HepG2 (cell line): ENCODE data around the gene PRSS2. TPM values are rescaled to one million over a fixed set of nuclear protein-coding genes. Genes with fewer than 3 reads are reported as not detected.
"Not testable (repeated sequence)": the region's sequence is repeated elsewhere in the genome, so short reads cannot be mapped to it uniquely, and the experiment has no call there.

ENCODE experiments used
- ATAC-seq: fragments of 200-7000 bp; cut with Tn5 transposase; 3 replicates; pipeline ENCODE4 v1.9.1; 2020; ENCODE audit warnings: mild to moderate bottlenecking, moderate library complexity
- BruUV-seq: library from RNA; stranded (reverse); fragments of 400-500 nt; replicated peaks from 2 replicates; lab custom pipeline; 2021; lab: Mats Ljungman, UMichigan
- CTCF ChIA-PET: fragments of 300-600 bp; formaldehyde crosslinking; extraction: SDS; loops from one replicate; lab custom pipeline; 2021; ENCODE audit warnings: low total read pairs, inconsistent platforms, low intra/inter-chr PET ratio; lab: Yijun Ruan, JAX
- POLR2A ChIA-PET: fragments of 350-600 bp; sonication (Branson Sonifier 250); formaldehyde crosslinking; loops from one replicate; lab custom pipeline; 2020; ENCODE audit warnings: antibody characterized with exemption, inconsistent platforms; lab: Yijun Ruan, JAX
- DNase-seq: peaks from one replicate; pipeline ENCODE4 v3.0.0-alpha.2; 2015; ENCODE audit warnings: low spot score
- FAIRE-seq: peaks from 3 replicates; lab custom pipeline; 2011; peaks lifted over from hg19 to GRCh38; lab: Jason Lieb, UNC
- H2AFZ ChIP-seq: one replicate; pipeline ENCODE4 v1.6.1; 2011; ENCODE audit warnings: low read length, inconsistent platforms
- H3K27ac ChIP-seq: fragments of 300-600 bp; 3 replicates; pipeline ENCODE4 v1.8.0; 2011; ENCODE audit warnings: mixed run types, mild to moderate bottlenecking, mixed read lengths, low read length, inconsistent platforms; ENCODE audit not compliant: insufficient read depth; ENCODE audit errors: extremely low read length
- H3K27me3 ChIP-seq, 2 experiments: fragments of 200-600 bp in 1 of 2; 2 replicates in 1 of 2; 3 replicates in 1 of 2; pipeline versions ENCODE4 v1.6.0 to v1.8.0; 2011; ENCODE audit warnings: low read length in 2 of 2, mild to moderate bottlenecking in 2 of 2, moderate library complexity in 2 of 2, inconsistent platforms in 1 of 2; ENCODE audit not compliant: insufficient read depth in 2 of 2, control insufficient read depth in 1 of 2
- H3K36me3 ChIP-seq, 2 experiments: fragments of 200-600 bp in 1 of 2; replicated peaks in 1 of 2; 2 replicates in 1 of 2; 3 replicates in 1 of 2; pipeline versions ENCODE4 v1.5.1 to v1.8.0; 2011; ENCODE audit warnings: low read length in 2 of 2, inconsistent platforms in 1 of 2; ENCODE audit not compliant: insufficient read depth in 2 of 2, control insufficient read depth in 1 of 2
- H3K4me1 ChIP-seq: 2 replicates; pipeline ENCODE4 v1.5.1; 2012; ENCODE audit warnings: low read length, inconsistent platforms; ENCODE audit not compliant: insufficient read depth
- H3K4me2 ChIP-seq: 2 replicates; pipeline ENCODE4 v1.6.0; 2011; ENCODE audit warnings: low read depth, low read length, inconsistent platforms
- H3K4me3 ChIP-seq, 3 experiments: fragments of 200-600 bp in 1 of 3; sonication (generic), shearing (Covaris generic) in 1 of 3; replicated peaks in 1 of 3; 2 replicates each; pipeline ENCODE4 v1.5.1; 2011 to 2016; ENCODE audit warnings: low read length in 3 of 3, inconsistent platforms in 2 of 3, low read depth in 2 of 3, mild to moderate bottlenecking in 2 of 3, control low read depth in 1 of 3, mixed read lengths in 1 of 3; ENCODE audit not compliant: insufficient read depth in 1 of 3
- H3K79me2 ChIP-seq: one replicate; pipeline ENCODE4 v1.6.1; 2011; ENCODE audit warnings: low read length, inconsistent platforms; ENCODE audit not compliant: insufficient read depth
- H3K9ac ChIP-seq: 2 replicates; pipeline ENCODE4 v1.6.0; 2011; ENCODE audit warnings: mild to moderate bottlenecking, low read depth, low read length, inconsistent platforms; ENCODE audit not compliant: insufficient read depth
- H3K9me3 ChIP-seq: 2 replicates; pipeline ENCODE4 v1.5.1; 2012; ENCODE audit warnings: mild to moderate bottlenecking, low read length
- H4K20me1 ChIP-seq: 2 replicates; pipeline ENCODE4 v1.6.0; 2011; ENCODE audit warnings: inconsistent platforms, mild to moderate bottlenecking, low read length, moderate library complexity; ENCODE audit not compliant: insufficient read depth
- KLF6 ChIP-seq: IDR thresholded peaks from 2 replicates; pipeline ENCODE4 v1.8.0; 2016; ENCODE audit warnings: missing biosample characterization, missing genetic modification reagents
- NFATC3 ChIP-seq: sonication (generic); formaldehyde crosslinking; IDR thresholded peaks from 2 replicates; pipeline ENCODE4 v1.5.1; 2020; ENCODE audit warnings: mild to moderate bottlenecking, missing genetic modification reagents
- RERE ChIP-seq: IDR thresholded peaks from 2 replicates; pipeline ENCODE4 v1.6.1; 2016; ENCODE audit warnings: low read depth, missing genetic modification reagents, missing compliant biosample characterization
- ZNF740 ChIP-seq: sonication (generic); formaldehyde crosslinking; IDR thresholded peaks from 2 replicates; pipeline ENCODE4 v1.4.0; 2020; ENCODE audit warnings: missing genetic modification reagents
- ZNF776 ChIP-seq: sonication (generic); formaldehyde crosslinking; IDR thresholded peaks from 2 replicates; pipeline ENCODE4 v1.4.0; 2020; ENCODE audit warnings: mild to moderate bottlenecking, missing genetic modification reagents
- WGBS: methylation state at CpG from one replicate; pipeline ENCODE4 v1.1.6; 2017; ENCODE audit warnings: low lambda C conversion rate; 5-methylcytosine and 5-hydroxymethylcytosine counted together
- in situ Hi-C: cut with HindIII; loops from 2 replicates; pipeline ENCODE4 v1.10.0; 2017; ENCODE audit warnings: low pct_unique_long_range_greater_than_20kb; ENCODE audit not compliant: extremely low pct_ligation_motif_present
- intact Hi-C: fragments of 100-400 bp; cut with micrococcal nuclease; formaldehyde crosslinking; loops from one replicate; pipeline ENCODE4 v1.10.0; 2022; ENCODE audit not compliant: unreplicated experiment
- polyA plus RNA-seq, 8 experiments: library from polyadenylated mRNA; depleted of rRNA in 3 of 8; stranded (reverse) in 7 of 8; unstranded in 1 of 8; fragments of >200 nt; fragmentation: Illumina TruSeq in 4 of 8; extraction: Trizol in 4 of 8; gene quantifications; 2 replicates each; pipeline versions ENCODE4 v1.2.1 to v1.2.3, GENCODE V29; 2011 to 2016; ENCODE audit warnings: low read depth in 4 of 8, missing spikeins in 1 of 8, mixed read lengths in 1 of 8; ENCODE audit not compliant: insufficient read depth in 1 of 8
- total RNA-seq, 5 experiments: library from RNA; depleted of rRNA; stranded (reverse); fragments of >200 nt; fragmentation: Illumina TruSeq; extraction: Trizol; gene quantifications; 2 replicates each; pipeline ENCODE4 v1.2.3, GENCODE V29; 2016; ENCODE audit warnings: low read depth in 1 of 5

The PRSS2 gene
- total and polyA plus RNA-seq, 2 of the 13 experiments (the other 11 are each of a cell fraction or from before 2014, with no cell fraction given), result not detected

- no peaks in the 10 kb centered on the region for H3K36me3 ChIP-seq
- ATAC-seq (no peak), FAIRE-seq (no peak), DNase-seq (no peak)
- no peak overlapping the region for H2AFZ ChIP-seq
- TF ChIP-seq RERE (no peak), ZNF776 (CRISPR knock-in tag) (no peak), KLF6 (no peak), NFATC3 (CRISPR knock-in tag) (no peak), ZNF740 (CRISPR knock-in tag) (no peak)
- H3K9ac ChIP-seq, result no peak overlapping the region
- H3K4me2 ChIP-seq, result no peak overlapping the region
- POLR2A ChIA-PET, result no interaction called here
- CTCF ChIA-PET, result no interaction called here
- in situ Hi-C loops (no loop called here), intact Hi-C loops (no loop called here)
- BruUV-seq, result no TSS peak
- H3K27ac ChIP-seq, result no peak overlapping the region
- no peaks in the 10 kb centered on the region for H3K9me3 ChIP-seq
- H3K79me2 ChIP-seq, result no peaks in the 10 kb centered on the region
- peaks cover 0 to 15% of the 10 kb centered on the region in 2 experiments; a peak in 2 of 5 replicates for H3K27me3 ChIP-seq
- H3K4me3 ChIP-seq, result no peak overlapping the region
- H3K4me1 ChIP-seq, result no peaks in the 10 kb centered on the region
- WGBS, result 8% methylated on average over 3 of the region's 3 CpGs
- no peaks in the 10 kb centered on the region for H4K20me1 ChIP-seq
Observed at GRCh38 chr7:142746264-142746663, 24.5 kb upstream of the PRSS2 start.

GRCh38 chr7:142748410-142748809, 22.4 kb upstream of the PRSS2 start:
- POLR2A ChIA-PET, H3K36me3 ChIP-seq, DNase-seq, H4K20me1 ChIP-seq, H3K4me1 ChIP-seq, H2AFZ ChIP-seq, H3K4me2 ChIP-seq, H3K27ac ChIP-seq, H3K79me2 ChIP-seq, FAIRE-seq, H3K9me3 ChIP-seq, H3K9ac ChIP-seq, H3K4me3 ChIP-seq, ATAC-seq, intact Hi-C loops, in situ Hi-C loops, BruUV-seq, CTCF ChIA-PET: not testable (repeated sequence)
- WGBS, result 17% methylated on average over 2 of the region's 2 CpGs
- H3K27me3 ChIP-seq, result peaks cover 0 to 17% of the 10 kb centered on the region in 2 experiments; a peak in 2 of 5 replicates
